Measurements from ENCODE around the gene MELTF. TPM values are rescaled to one million over a fixed set of nuclear protein-coding genes. Genes with fewer than 3 reads are reported as not detected.

The MELTF gene
- polyA plus RNA-seq, 3 donors = 0.34 to 2.8 (median 0.36) TPM

- Histone ChIP-seq H3K79me2 (ENCODE audit: insufficient read depth, low read length) (no peaks in the 10 kb centered on the region), H3K36me3 (replicated peaks in 1 of 2; ENCODE audit: control insufficient read depth in 1 of 2, insufficient read depth in 2 of 2, low read length in 2 of 2) (no peaks in the 10 kb centered on the region), H3K27me3 (ENCODE audit: control insufficient read depth in 2 of 2, insufficient read depth in 2 of 2, low read length in 2 of 2) (no peaks in the 10 kb centered on the region), H4K20me1 (ENCODE audit: insufficient read depth, low read length) (no peaks in the 10 kb centered on the region), H3K4me3 (replicated peaks in 1 of 3; ENCODE audit: low read depth in 2 of 3, low read length in 3 of 3) (no peak overlapping the region), H3K9me3 (replicated peaks in 1 of 2; ENCODE audit: control insufficient read depth in 1 of 2, insufficient read depth in 1 of 2, low read length in 2 of 2) (no peaks in the 10 kb centered on the region), H3K27ac (ENCODE audit: low read depth in 1 of 2, low read length in 2 of 2) (no peak overlapping the region), H3K4me2 (replicated peaks; ENCODE audit: extremely low read depth, low read length, poor library complexity, severe bottlenecking) (no peak overlapping the region), H3K4me1 (ENCODE audit: control insufficient read depth in 1 of 2, insufficient read depth in 2 of 2, low read length in 2 of 2) (no peaks in the 10 kb centered on the region), H2AFZ (ENCODE audit: insufficient read depth, low read depth, low read length, poor library complexity, severe bottlenecking) (no peak overlapping the region), H3K9ac (ENCODE audit: insufficient read depth, low read length, poor library complexity, severe bottlenecking) (no peak overlapping the region)
- no peaks in the 10 kb centered on the region for H3K36me3 Mint-ChIP-seq
- WGBS (ENCODE audit: insufficient coverage) = 100% methylated on average over 9 of the region's 10 CpGs
- H3K9me3 Mint-ChIP-seq = peaks cover 0 to 1% (median 0%) of the 10 kb centered on the region in 7 donors
- H3K4me1 Mint-ChIP-seq = no peaks in the 10 kb centered on the region
- intact Hi-C loops (cut with micrococcal nuclease) = loop anchor here in 1 of 2 donors (10.0 kb wide), 1 partner anchor 54 kb away; no protein-coding TSS in a partner anchor
- no peak overlapping the region for H3K27ac Mint-ChIP-seq
- TF ChIP-seq CTCF (IDR thresholded peaks at IDR 0.05) = no peak
- H3K4me3 Mint-ChIP-seq = no peak overlapping the region
- no peak for DNase-seq
- H3K27me3 Mint-ChIP-seq (ENCODE audit: low read depth in 3 of 3) = peaks cover 0 to 2% (median 0%) of the 10 kb centered on the region in 3 donors
Observed at GRCh38 chr3:196990601-196991007, 39.0 kb downstream of the MELTF start.

- intact Hi-C loops (cut with micrococcal nuclease) = loop anchor here in 1 of 2 donors (10.0 kb wide), 1 partner anchor 55 kb away; no protein-coding TSS in a partner anchor
- 98% methylated on average over 18 of the region's 19 CpGs for WGBS (ENCODE audit: insufficient coverage)
- Histone ChIP-seq H3K36me3 (replicated peaks in 1 of 2; ENCODE audit: control insufficient read depth in 1 of 2, insufficient read depth in 2 of 2, low read length in 2 of 2) (no peaks in the 10 kb centered on the region), H3K4me2 (replicated peaks; ENCODE audit: extremely low read depth, low read length, poor library complexity, severe bottlenecking) (no peak overlapping the region), H4K20me1 (ENCODE audit: insufficient read depth, low read length) (no peaks in the 10 kb centered on the region), H3K4me1 (ENCODE audit: control insufficient read depth in 1 of 2, insufficient read depth in 2 of 2, low read length in 2 of 2) (no peaks in the 10 kb centered on the region), H3K4me3 (replicated peaks in 1 of 3; ENCODE audit: low read depth in 2 of 3, low read length in 3 of 3) (no peak overlapping the region), H3K9me3 (replicated peaks in 1 of 2; ENCODE audit: control insufficient read depth in 1 of 2, insufficient read depth in 1 of 2, low read length in 2 of 2) (no peaks in the 10 kb centered on the region), H3K27ac (ENCODE audit: low read depth in 1 of 2, low read length in 2 of 2) (no peak overlapping the region), H2AFZ (ENCODE audit: insufficient read depth, low read depth, low read length, poor library complexity, severe bottlenecking) (no peak overlapping the region), H3K27me3 (ENCODE audit: control insufficient read depth in 2 of 2, insufficient read depth in 2 of 2, low read length in 2 of 2) (no peaks in the 10 kb centered on the region), H3K9ac (ENCODE audit: insufficient read depth, low read length, poor library complexity, severe bottlenecking) (no peak overlapping the region), H3K79me2 (ENCODE audit: insufficient read depth, low read length) (no peaks in the 10 kb centered on the region)
- peaks cover 0 to 1% (median 0%) of the 10 kb centered on the region in 7 donors for H3K9me3 Mint-ChIP-seq
- no peak overlapping the region for H3K27ac Mint-ChIP-seq
- no peak for TF ChIP-seq CTCF (IDR thresholded peaks at IDR 0.05)
- H3K36me3 Mint-ChIP-seq = no peaks in the 10 kb centered on the region
- H3K27me3 Mint-ChIP-seq (ENCODE audit: low read depth in 3 of 3) = peaks cover under 1 to 2% (median 2%) of the 10 kb centered on the region in 3 donors
- H3K4me1 Mint-ChIP-seq = no peaks in the 10 kb centered on the region
- no peak for DNase-seq
- no peak overlapping the region for H3K4me3 Mint-ChIP-seq
Observed at GRCh38 chr3:196989721-196990262, 39.8 kb downstream of the MELTF start.

Measured in CD14-positive monocyte (primary cell).